Spleen (tissue), 11 donors: Measurements from ENCODE around the gene HIVEP3. TPM values are rescaled to one million over a fixed set of nuclear protein-coding genes. Genes with fewer than 3 reads are reported as not detected.

Experiments used
- DNase-seq: peaks from one replicate; pipeline ENCODE4 v3.0.0-alpha.2; 2020
- H3K27ac ChIP-seq, 8 donors: fragments of 200-600 bp; sonication (generic) in 7 of 8; 1 replicate in 4 of 8; 2 replicates in 4 of 8; pipeline versions ENCODE4 v1.5.0 to v1.8.0; 2016 to 2021; ENCODE audit warnings: inconsistent platforms in 4 of 8, mild to moderate bottlenecking in 4 of 8, moderate library complexity in 1 of 8
- H3K27me3 ChIP-seq, 7 donors: fragments of 200-600 bp; sonication (generic) in 6 of 7; replicated peaks in 1 of 7; 1 replicate in 4 of 7; 2 replicates in 3 of 7; pipeline versions ENCODE4 v1.5.0 to v1.8.0; 2016 to 2021; ENCODE audit warnings: inconsistent platforms in 3 of 7, mild to moderate bottlenecking in 1 of 7
- H3K36me3 ChIP-seq, 6 donors: fragments of 200-600 bp; sonication (generic) in 5 of 6; 1 replicate in 4 of 6; 2 replicates in 2 of 6; pipeline versions ENCODE4 v1.5.0 to v1.8.0; 2016 to 2021; ENCODE audit warnings: inconsistent platforms in 2 of 6
- H3K4me1 ChIP-seq, 6 donors: fragments of 200-600 bp; sonication (generic) in 5 of 6; 1 replicate in 3 of 6; 2 replicates in 3 of 6; pipeline versions ENCODE4 v1.5.0 to v1.8.0; 2016 to 2021; ENCODE audit warnings: inconsistent platforms in 3 of 6
- H3K4me3 ChIP-seq, 8 donors: fragments of 200-600 bp; sonication (generic) in 7 of 8; 1 replicate in 4 of 8; 2 replicates in 4 of 8; pipeline versions ENCODE4 v1.5.0 to v1.8.0; 2016 to 2021; ENCODE audit warnings: inconsistent platforms in 4 of 8, mild to moderate bottlenecking in 4 of 8, moderate library complexity in 2 of 8
- H3K9me3 ChIP-seq, 8 donors: fragments of 200-600 bp; sonication (generic) in 7 of 8; 1 replicate in 4 of 8; 2 replicates in 4 of 8; pipeline versions ENCODE4 v1.5.0 to v1.8.0; 2016 to 2021; ENCODE audit warnings: inconsistent platforms in 4 of 8
- CTCF ChIP-seq, 11 experiments: fragments of 200-600 bp in 7 of 11; fragments of 450-650 bp in 4 of 11; sonication (generic) in 4 of 11; IDR thresholded peaks in 8 of 11; conservative IDR thresholded peaks in 3 of 11; 1 replicate in 7 of 11; 2 replicates in 4 of 11; pipeline versions ENCODE4 v1.4.0 to v1.8.0; 2016 to 2021; ENCODE audit warnings: antibody characterized with exemption in 11 of 11, inconsistent platforms in 4 of 11, mild to moderate bottlenecking in 1 of 11
- POLR2A ChIP-seq, 3 donors: fragments of 450-650 bp; IDR thresholded peaks; one replicate each; pipeline ENCODE4 v1.5.1; 2017; ENCODE audit warnings: antibody characterized with exemption in 3 of 3, mild to moderate bottlenecking in 1 of 3
- POLR2AphosphoS5 ChIP-seq, 3 donors: sonication (generic); formaldehyde crosslinking; IDR thresholded peaks; one replicate each; pipeline ENCODE4 v1.5.1; 2017; ENCODE audit warnings: antibody characterized with exemption in 3 of 3
- WGBS, 5 donors: extraction: QIAGEN DNeasy Blood & Tissue Kit in 3 of 5; methylation state at CpG; one replicate each; pipeline versions ENCODE4 v1.1.5 to v1.1.7; 2013 to 2018; 5-methylcytosine and 5-hydroxymethylcytosine counted together
- intact Hi-C: fragments of 100-400 bp; cut with DNase I; formaldehyde crosslinking; loops from one replicate; pipeline ENCODE4 v1.15.0; 2023; ENCODE audit warnings: low total_unique reads
- polyA plus RNA-seq, 3 donors: library from polyadenylated mRNA; stranded (reverse); fragments of 200-250 nt; gene quantifications; one replicate each; pipeline ENCODE4 v1.2.1, GENCODE V29; 2013
- total RNA-seq, 7 donors: library from RNA; depleted of rRNA in 3 of 7; stranded (reverse); fragments of >200 nt in 3 of 7; fragmentation: NEBNext Ultra II Directional in 4 of 7; extraction: Animal tissue kit (Norgen Biotek cat#: 25700) in 4 of 7; gene quantifications; one replicate each; pipeline versions ENCODE4 v1.1.0 to v1.2.1, GENCODE V29; 2016 to 2021
- donor health status: healthy with polysubstance abuse.
- donor health status: DM: no; HTN: no; CAD: no; lungs with moderate emphysema.
- donor health status: DM: no; HTN: no; CAD: no.
- donor health status: Bipolar disorder and iron deficiency.
- donor health status: healthy.
- donor health status: DM: no; HTN: no; CAD: no.
- donor health status: DM: yes; HTN: yes; CAD: no.

The HIVEP3 gene
- total and polyA plus RNA-seq, 10 donors = 2.4 to 21.2 (median 8.2) TPM

GRCh38 chr1:41508290-41508689, 410.4 kb downstream of the HIVEP3 start:
- TF ChIP-seq POLR2A (IDR thresholded peaks at IDR 0.05) = no peak
- no peak for TF ChIP-seq CTCF (IDR thresholded peaks at IDR 0.05 in 8 of 11, conservative IDR thresholded peaks at IDR 0.05 in 3 of 11)
- TF ChIP-seq POLR2AphosphoS5 (IDR thresholded peaks at IDR 0.05) = no peak
- no peak for DNase-seq
- H3K36me3 ChIP-seq = peaks cover 0 to 35% (median 15%) of the 10 kb centered on the region in 6 donors

GRCh38 chr1:41507836-41508235, 410.9 kb downstream of the HIVEP3 start:
- Histone ChIP-seq H3K4me1 (no peaks in the 10 kb centered on the region), H3K27me3 (no peaks in the 10 kb centered on the region), H3K4me3 (no peak overlapping the region), H3K36me3 (peaks cover 0 to 30% (median 10%) of the 10 kb centered on the region in 6 donors), H3K9me3 (no peaks in the 10 kb centered on the region), H3K27ac (no peak overlapping the region)
- DNase-seq = no peak
- intact Hi-C loops = no loop called here
- no peak for TF ChIP-seq CTCF (IDR thresholded peaks at IDR 0.05 in 8 of 11, conservative IDR thresholded peaks at IDR 0.05 in 3 of 11)
- WGBS, 5 donors = 88 to 99% (median 93%) methylated on average over 2 to 6 of the region's 6 CpGs

More at GRCh38 chr1:41508290-41508689, 410.4 kb downstream of the HIVEP3 start:
- no peak overlapping the region for H3K27ac ChIP-seq
- H3K4me3 ChIP-seq = no peak overlapping the region
- no peaks in the 10 kb centered on the region for H3K9me3 ChIP-seq
- H3K27me3 ChIP-seq = no peaks in the 10 kb centered on the region
- WGBS, 5 donors = 74 to 88% (median 82%) methylated on average over 2 of the region's 2 CpGs
- intact Hi-C loops = no loop called here
- H3K4me1 ChIP-seq = no peaks in the 10 kb centered on the region

- no peak overlapping the region for H3K4me3 ChIP-seq
- no peak overlapping the region for H3K27ac ChIP-seq
- TF ChIP-seq POLR2AphosphoS5 (IDR thresholded peaks at IDR 0.05) = no peak
- no peak for TF ChIP-seq CTCF (IDR thresholded peaks at IDR 0.05 in 8 of 11, conservative IDR thresholded peaks at IDR 0.05 in 3 of 11)
- no peak for TF ChIP-seq POLR2A (IDR thresholded peaks at IDR 0.05)
- intact Hi-C loops = no loop called here
- no peak for DNase-seq
- WGBS, 5 donors = 77 to 93% (median 89%) methylated on average over 12 to 13 of the region's 13 CpGs
- H3K9me3 ChIP-seq = no peaks in the 10 kb centered on the region
- no peaks in the 10 kb centered on the region for H3K27me3 ChIP-seq
- no peaks in the 10 kb centered on the region for H3K4me1 ChIP-seq
- H3K36me3 ChIP-seq = peaks cover 0 to 24% (median 8%) of the 10 kb centered on the region in 6 donors
Observed at GRCh38 chr1:41507110-41507720, 411.5 kb downstream of the HIVEP3 start.

GRCh38 chr1:41504114-41505035, 414.3 kb downstream of the HIVEP3 start:
- intact Hi-C loops = no loop called here
- no peak for TF ChIP-seq POLR2AphosphoS5 (IDR thresholded peaks at IDR 0.05)
- no peak for TF ChIP-seq CTCF (IDR thresholded peaks at IDR 0.05 in 8 of 11, conservative IDR thresholded peaks at IDR 0.05 in 3 of 11)
- no peak for TF ChIP-seq POLR2A (IDR thresholded peaks at IDR 0.05)
- Histone ChIP-seq H3K4me1 (peaks cover 0 to 6% (median 0%) of the 10 kb centered on the region in 6 donors), H3K9me3 (no peaks in the 10 kb centered on the region), H3K27me3 (no peaks in the 10 kb centered on the region), H3K36me3 (no peaks in the 10 kb centered on the region), H3K27ac (no peak overlapping the region), H3K4me3 (no peak overlapping the region)
- no peak for DNase-seq
- 70 to 80% (median 74%) methylated on average over 15 of the region's 15 CpGs for WGBS, 5 donors
